HG02678 (cell line): ENCODE results near the gene CELA3A.

ENCODE experiments used
- ATAC-seq: cut with Tn5 transposase; IDR thresholded peaks from one replicate; pipeline ENCODE4 v1.9.1; 2021; ENCODE audit warnings: mild to moderate bottlenecking, moderate library complexity; ENCODE audit not compliant: unreplicated experiment

Gene CELA3A

DNA sequence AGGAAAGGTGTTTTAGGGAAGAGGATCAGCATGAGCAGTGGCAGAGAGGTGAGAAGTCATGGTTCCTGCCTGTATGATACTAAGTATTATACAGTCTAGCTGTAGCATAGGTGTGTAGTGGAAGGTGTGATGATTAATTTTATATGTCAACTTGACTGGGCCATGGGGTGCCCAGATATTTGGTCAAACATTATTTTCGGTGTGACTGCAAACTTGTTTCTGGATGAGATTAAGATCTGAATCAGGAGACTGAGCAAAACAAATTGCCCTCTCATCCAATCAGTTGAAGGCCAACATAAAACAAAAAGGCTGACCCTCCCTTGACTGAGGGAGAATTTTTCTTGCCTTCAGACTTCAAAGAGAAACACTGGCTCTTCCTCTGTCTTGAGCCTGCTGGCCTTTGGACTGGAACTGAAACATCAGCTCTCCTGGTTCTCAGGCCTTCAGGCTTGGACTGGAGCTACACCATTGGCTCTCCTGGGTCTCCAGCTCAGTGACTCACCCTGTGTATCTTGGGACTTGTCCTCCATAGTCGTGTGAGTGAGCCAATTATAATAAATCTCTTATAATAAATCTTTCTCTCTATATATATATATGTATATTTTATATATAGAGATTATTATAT, 44.3 kb downstream of the CELA3A start:
- no peak for ATAC-seq

DNA sequence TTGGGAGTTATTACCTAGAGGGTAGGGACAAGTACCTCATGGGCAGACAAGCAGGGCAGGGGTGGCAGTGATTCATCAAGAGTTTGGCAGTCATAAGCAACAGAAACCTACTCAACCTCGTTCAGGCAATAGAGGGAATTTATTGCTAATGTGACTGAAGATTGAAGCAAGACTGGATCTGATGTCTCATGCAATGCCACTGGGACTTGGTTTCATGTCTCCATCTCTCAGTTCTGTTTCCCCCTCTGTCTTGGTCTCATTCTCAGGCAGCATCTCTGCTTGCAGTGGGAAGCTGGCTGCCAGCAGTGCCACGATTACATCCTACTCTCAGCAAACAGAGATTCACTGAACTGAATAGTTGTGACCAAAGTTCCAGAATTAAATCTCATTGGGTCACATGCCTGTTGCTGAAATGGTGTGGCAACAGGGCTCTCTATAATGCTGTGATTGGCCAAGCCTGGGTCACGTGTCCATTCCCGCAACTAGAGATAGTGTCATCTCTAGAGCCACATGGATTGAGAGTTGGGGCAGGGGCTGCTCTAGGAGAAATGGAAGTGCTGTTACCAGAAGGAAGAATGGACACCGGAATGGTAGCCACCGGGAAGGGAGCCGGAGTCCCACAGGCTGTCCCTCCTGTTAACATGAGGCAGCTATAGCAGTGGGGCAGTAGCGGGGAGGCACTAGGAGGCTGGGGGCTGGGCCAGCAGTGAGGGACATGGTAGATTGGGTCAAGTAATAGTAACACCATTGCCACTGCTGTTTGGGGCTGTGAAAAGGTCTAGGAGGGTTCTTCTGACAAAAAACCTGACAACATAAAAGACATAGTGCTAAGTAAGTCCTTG, 47.1 kb downstream of the CELA3A start:
- no peak for ATAC-seq

DNA sequence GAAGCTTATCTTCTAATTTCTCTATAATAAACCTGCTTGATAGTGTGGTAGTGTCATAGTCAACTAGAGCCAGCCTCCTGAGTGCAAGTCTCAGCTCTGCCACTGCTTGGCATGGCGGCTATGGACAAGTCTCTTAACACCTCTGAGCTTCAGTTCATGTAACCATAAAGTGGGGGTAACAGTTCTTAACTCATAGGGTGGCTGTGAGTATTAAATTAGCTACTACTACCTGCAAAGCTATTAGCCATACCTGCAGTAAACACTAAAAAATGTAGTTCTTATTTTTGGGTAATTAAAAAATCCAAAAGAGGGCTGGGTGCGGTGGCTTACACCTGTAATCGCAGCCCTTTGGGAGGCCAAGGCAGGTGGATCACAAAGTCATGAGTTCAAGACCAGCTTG, 48.9 kb downstream of the CELA3A start:
- no peak for ATAC-seq

DNA sequence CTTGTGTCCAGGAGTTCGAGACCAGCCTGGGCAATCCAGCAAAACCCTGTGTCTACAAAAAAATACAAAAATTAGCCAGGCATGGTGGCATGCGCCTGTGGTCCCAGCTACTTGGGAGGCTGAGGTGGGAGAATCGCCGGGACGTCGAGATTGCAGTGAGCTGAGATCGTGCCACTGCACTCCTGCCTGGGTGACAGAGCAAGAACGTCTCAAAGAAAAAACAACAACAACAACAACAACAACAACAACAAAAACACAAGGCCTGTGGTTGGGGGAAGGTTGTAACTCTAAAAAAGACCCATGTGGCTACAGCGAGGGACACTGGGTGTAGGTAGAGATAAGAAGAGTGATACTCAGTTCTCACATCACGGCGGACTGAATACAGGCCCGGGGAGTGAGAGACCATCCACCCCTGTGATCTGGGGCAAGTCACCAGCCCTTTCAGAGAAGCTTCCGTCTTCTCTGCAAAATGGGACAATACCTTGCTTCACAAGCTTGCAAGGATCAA, 50.2 kb downstream of the CELA3A start:
- ATAC-seq = no peak

DNA sequence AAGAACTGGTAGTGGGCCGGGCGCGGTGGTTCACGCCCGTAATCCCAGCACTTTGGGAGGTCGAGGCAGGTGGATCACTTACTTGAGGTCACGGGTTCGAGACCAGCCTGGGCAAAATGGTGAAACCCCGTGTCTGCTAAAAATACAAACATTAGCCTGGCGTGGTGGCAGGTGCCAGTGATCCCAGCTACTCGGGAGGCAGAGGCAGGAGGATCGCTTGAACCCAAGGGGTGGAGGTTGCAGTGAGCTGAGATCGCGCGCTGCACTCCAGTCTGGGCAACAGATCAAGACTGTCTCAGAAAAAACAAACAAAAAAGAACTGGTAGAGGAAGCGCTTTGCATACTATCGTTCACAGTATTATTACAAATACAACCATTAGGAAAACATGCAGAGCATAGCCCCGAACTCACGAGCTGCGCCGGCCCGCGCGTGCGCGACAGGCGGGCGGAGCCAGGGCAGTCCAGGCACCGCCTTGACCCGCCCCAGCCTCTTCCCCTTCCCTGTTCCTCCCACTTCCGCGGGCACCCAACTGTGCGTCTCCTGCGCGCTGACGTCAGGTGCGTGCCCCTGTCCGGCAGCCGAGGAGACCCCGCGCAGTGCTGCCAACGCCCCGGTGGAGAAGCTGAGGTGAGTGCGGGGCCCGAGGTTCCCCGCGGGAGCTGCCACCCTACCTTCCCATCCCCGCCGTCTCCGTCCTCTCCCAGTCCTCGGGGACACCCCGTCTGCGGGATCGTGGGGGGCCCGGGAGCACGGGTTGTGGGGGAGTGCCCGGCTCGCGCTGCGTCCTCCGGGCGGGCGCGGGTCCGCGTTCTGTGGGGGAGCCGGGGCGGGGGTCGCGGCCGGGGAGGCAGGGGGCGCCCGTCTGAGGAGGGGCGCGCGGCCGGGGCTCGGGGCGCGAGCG, 50.9 kb downstream of the CELA3A start, which contains the start of gene CDC42:
TSS of gene CDC42 (plus strand) at position 595 of the 902 bp plus-strand sequence. CDS start 25,770 bp downstream, outside the sequence.
- ATAC-seq = peak; percentile 90

DNA sequence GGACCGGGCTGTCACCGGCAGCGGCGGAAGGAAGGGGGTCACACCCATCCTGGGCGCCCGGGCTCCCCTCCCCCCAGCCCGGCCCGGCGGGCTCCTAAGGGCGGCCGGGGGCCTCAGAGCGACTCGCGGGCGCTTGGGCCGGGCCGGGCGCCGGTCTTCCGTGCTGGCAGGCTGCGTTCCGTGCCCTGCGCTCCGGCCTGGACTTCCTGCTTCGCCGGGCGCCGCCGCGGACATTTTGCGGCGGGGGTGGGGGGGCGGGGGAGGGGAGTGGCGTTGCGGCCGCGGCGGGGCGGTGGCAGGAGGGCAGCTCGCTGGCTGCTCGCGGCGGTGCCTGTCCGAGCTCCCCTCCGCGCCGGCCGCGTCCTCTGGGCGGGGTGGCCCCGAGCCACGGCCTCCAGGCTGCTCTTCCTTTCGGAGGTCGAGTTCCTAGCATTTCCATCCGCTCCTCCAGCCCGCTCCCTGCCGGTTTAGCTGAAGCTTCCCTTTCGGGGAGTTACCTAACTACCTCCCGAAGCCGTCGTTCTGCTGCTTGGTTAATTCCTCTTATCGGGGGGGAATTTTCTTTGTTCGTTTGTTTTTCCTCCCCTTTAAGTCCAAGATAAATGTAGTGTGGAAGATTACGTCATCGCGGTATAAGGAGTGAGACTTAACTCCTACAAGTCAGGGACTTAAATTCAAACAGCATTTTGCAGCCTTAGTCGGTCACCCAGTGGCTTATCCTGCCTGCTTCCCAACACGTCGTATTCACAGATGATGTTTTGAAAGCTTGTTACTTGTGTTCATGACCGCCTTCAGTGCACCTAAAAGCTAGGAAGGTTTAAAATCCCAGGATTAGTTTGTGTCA, 51.8 kb downstream of the CELA3A start:
- ATAC-seq = peak; percentile 28

DNA sequence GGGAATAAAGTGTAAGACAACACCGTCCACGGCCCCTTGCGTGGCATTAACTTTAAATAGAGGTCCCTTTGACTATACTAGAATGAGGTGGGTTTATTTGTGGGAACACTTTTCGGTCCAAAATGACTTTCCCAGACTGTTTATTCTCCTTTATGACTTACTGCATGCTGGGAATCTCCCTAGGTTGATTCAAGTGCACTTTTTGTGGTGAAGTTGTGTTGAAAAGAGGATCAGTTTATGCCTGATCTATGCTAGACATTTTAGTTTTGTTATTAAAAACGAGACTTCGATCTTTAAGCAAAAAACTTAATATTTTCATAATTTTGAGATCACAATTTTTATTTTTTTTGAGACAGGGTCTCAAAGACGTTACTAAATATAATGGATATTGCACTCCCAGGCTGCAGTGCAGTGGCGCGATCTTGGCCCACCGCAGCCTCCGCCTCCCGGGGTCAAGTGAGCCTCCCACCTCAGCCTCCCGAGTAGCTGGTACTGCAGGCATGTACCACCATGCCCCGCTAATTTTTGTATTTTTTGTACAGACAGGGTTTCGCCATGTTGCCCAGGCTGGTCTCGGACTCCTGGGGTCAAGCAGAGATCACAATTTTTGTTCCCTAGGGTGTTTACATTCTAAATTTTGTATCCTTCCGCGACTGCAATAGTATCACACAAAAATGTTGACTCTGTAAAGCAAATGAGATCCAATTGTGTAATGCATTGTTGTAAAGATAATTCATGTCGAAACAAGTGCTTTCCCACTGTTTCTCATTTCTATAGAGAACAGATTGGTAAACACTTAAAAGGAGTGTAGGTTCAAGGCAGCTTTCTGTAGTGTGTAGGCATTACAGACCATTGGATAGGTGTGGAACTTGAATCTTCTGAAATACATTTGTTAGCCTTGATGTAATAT, 52.7 kb downstream of the CELA3A start:
- no peak for ATAC-seq

DNA sequence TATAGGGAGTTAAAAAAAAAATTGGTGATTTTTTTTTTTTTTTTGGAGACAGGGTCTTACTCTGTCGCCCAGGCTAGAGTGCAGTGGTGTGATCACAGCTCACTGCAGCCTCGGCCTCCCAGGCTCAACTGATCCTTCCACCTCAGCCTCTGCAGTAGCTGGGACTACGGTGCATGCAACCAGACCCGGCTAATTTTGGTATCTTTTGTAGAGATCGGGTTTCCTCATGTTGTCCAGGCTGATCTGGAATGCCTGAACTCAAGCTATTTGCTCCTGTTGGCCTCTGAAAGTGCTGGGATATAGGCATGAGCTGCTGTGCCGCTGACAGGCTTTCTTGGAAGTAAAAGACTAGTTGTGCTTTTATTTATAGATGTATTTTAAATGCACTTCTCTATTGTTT, 54.0 kb downstream of the CELA3A start:
- no peak for ATAC-seq

DNA sequence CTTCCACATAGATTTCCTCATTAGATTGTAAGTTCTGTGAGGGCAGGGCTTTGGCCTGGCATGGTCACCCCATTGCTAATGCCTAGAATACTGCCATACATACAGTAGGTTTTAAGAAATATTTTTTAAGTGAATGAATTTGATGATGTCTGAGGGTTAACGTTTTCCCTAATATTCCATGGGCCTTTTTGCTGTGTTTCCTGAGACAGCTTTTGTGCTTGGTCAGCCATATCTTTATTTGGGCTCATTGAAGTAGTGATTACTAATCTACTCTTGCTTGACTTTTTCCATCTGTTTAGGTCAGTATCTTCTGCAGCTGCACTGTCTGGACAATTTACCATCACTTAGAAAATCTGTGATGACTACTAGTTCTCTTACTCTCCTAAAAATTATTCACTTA, 54.6 kb downstream of the CELA3A start:
- ATAC-seq = no peak

DNA sequence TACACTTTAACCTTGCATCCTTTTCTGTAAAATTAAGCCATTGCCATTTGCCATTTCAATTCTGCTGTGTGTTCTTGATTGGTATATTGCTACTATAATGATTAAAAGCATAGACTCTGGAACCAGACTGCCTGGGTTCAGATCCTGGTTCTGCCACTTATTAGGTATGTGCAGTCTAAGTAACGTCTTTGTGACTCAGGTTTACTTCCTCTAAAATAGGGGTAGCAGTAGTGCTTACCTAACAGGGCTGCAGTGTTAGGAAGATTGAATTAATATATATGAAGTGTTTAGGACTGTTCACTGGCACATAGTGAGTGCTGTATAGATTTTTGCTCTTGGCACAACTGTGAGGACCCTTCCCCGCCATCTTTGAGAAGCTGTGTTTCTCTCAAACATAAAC, 55.5 kb downstream of the CELA3A start:
- ATAC-seq = no peak

DNA sequence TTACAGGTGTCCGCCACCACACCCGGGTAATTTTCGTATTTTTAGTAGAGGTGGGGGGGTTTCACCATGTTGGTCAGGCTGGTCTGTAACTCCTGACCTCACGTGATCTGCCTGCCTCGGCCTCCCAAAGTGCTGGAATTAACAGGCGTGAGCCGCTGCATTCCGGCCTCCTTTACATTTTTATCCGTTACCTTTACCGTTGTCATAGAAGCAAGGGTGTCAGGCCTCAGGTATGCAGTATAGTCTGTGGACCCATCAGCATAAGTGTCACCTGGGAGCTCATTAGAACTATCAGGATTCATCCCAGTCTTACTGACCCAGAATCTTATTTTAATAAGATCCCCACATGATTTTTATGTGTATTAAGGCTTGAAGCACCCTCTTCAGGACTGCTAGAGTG, 56.4 kb downstream of the CELA3A start:
- ATAC-seq = no peak
